PFSK-1 (cell line): ENCODE data around the gene PAQR5.

Experiments used
- POLR2AphosphoS5 ChIP-seq: IDR thresholded peaks from 2 replicates; pipeline ENCODE4 v1.6.1; 2012; ENCODE audit warnings: low read depth, mild to moderate bottlenecking, control low read depth, low read length, moderate library complexity
- SIN3A ChIP-seq: IDR thresholded peaks from 2 replicates; pipeline ENCODE4 v1.6.1; 2012; ENCODE audit warnings: mild to moderate bottlenecking, low read length, moderate library complexity, borderline replicate concordance; ENCODE audit not compliant: insufficient read depth
- TAF1 ChIP-seq: IDR thresholded peaks from 2 replicates; pipeline ENCODE4 v1.6.1; 2012; ENCODE audit warnings: low read length, control low read depth, borderline replicate concordance; ENCODE audit not compliant: insufficient read depth
- TF ChIP-seq, protein P1 (sequence below), 2 experiments: IDR thresholded peaks; 2 replicates each; pipeline versions ENCODE4 v1.6.1 to v1.8.0; 2011 to 2012; ENCODE audit warnings: low read depth in 2 of 2, low read length in 2 of 2, control low read depth in 1 of 2, inconsistent platforms in 1 of 2, mild to moderate bottlenecking in 1 of 2, moderate library complexity in 1 of 2; ENCODE audit not compliant: insufficient read depth in 1 of 2

DNA sequence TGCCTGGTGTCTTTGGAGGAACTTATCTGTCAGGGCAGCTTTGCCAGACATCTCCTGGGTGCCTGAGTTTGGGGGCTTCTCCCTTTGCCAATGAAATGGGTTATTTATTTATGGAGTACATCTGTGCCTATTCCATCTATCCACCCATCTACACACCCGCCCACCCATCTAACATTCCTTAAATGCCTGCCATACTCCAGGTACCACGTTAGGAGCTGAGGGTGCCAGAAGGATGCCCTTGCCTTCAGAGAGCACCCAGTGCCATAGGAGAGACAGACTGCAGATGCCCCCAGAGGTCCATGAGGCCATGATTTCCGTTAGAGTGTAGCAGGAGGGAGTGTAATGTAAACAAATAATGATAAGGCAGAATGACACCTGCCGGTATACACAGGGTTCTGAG, 93.6 kb downstream of the PAQR5 start:
- TF ChIP-seq POLR2AphosphoS5 (no peak), TAF1 (no peak), SIN3A (no peak)
- TF ChIP-seq, protein P1, sequence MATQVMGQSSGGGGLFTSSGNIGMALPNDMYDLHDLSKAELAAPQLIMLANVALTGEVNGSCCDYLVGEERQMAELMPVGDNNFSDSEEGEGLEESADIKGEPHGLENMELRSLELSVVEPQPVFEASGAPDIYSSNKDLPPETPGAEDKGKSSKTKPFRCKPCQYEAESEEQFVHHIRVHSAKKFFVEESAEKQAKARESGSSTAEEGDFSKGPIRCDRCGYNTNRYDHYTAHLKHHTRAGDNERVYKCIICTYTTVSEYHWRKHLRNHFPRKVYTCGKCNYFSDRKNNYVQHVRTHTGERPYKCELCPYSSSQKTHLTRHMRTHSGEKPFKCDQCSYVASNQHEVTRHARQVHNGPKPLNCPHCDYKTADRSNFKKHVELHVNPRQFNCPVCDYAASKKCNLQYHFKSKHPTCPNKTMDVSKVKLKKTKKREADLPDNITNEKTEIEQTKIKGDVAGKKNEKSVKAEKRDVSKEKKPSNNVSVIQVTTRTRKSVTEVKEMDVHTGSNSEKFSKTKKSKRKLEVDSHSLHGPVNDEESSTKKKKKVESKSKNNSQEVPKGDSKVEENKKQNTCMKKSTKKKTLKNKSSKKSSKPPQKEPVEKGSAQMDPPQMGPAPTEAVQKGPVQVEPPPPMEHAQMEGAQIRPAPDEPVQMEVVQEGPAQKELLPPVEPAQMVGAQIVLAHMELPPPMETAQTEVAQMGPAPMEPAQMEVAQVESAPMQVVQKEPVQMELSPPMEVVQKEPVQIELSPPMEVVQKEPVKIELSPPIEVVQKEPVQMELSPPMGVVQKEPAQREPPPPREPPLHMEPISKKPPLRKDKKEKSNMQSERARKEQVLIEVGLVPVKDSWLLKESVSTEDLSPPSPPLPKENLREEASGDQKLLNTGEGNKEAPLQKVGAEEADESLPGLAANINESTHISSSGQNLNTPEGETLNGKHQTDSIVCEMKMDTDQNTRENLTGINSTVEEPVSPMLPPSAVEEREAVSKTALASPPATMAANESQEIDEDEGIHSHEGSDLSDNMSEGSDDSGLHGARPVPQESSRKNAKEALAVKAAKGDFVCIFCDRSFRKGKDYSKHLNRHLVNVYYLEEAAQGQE (IDR thresholded peaks at IDR 0.05; ENCODE audit: insufficient read depth in 1 of 2, low read depth in 2 of 2, low read length in 2 of 2) = no peak
